Smooth muscle cell (in vitro differentiated cells): ENCODE measurements around the gene NLRP1. TPM values are rescaled to one million over a fixed set of nuclear protein-coding genes. Genes with fewer than 3 reads are reported as not detected.

Experiments
- DNase-seq: peaks from one replicate; lab custom pipeline; 2025; ENCODE audit not compliant: unreplicated experiment; lab: John Stamatoyannopoulos, UW
- H2AFZ ChIP-seq: fragments of 200-600 bp; sonication (generic); 2 replicates; pipeline ENCODE4 v1.6.0; 2016; ENCODE audit warnings: antibody characterized with exemption, low read depth, mild to moderate bottlenecking
- H3F3A ChIP-seq: fragments of 200-600 bp; sonication (generic); 2 replicates; pipeline ENCODE4 v1.6.0; 2017; ENCODE audit warnings: antibody characterized with exemption, low read depth
- H3K27ac ChIP-seq: fragments of 200-600 bp; sonication (generic); 2 replicates; pipeline ENCODE4 v1.5.1; 2016; ENCODE audit warnings: low read depth, mild to moderate bottlenecking
- H3K27me3 ChIP-seq: fragments of 200-600 bp; sonication (generic); 2 replicates; pipeline ENCODE4 v1.6.1; 2016; ENCODE audit warnings: low read depth, mild to moderate bottlenecking
- H3K36me3 ChIP-seq: fragments of 200-600 bp; sonication (generic); 2 replicates; pipeline ENCODE4 v1.5.1; 2016; ENCODE audit warnings: low read depth
- H3K4me1 ChIP-seq: fragments of 200-600 bp; sonication (generic); 2 replicates; pipeline ENCODE4 v1.5.1; 2016; ENCODE audit warnings: low read depth
- H3K4me2 ChIP-seq: fragments of 200-600 bp; sonication (generic); 2 replicates; pipeline ENCODE4 v1.6.0; 2016; ENCODE audit warnings: mild to moderate bottlenecking
- H3K4me3 ChIP-seq: fragments of 200-600 bp; sonication (generic); 2 replicates; pipeline ENCODE4 v1.5.1; 2016; ENCODE audit warnings: mild to moderate bottlenecking
- H3K79me2 ChIP-seq: fragments of 200-600 bp; sonication (generic); 2 replicates; pipeline ENCODE4 v1.6.0; 2016; ENCODE audit warnings: low read depth, mild to moderate bottlenecking
- H3K9ac ChIP-seq: fragments of 200-600 bp; sonication (generic); 2 replicates; pipeline ENCODE4 v1.6.0; 2016; ENCODE audit warnings: low read depth
- H3K9me3 ChIP-seq: fragments of 200-600 bp; sonication (generic); replicated peaks from 2 replicates; pipeline ENCODE4 v1.5.1; 2016; ENCODE audit warnings: low read depth
- H4K20me1 ChIP-seq: fragments of 200-600 bp; sonication (generic); 2 replicates; pipeline ENCODE4 v1.6.0; 2016; ENCODE audit warnings: low read depth
- CTCF ChIP-seq: fragments of 200-600 bp; sonication (generic); IDR thresholded peaks from 2 replicates; pipeline ENCODE4 v1.5.1; 2017; ENCODE audit warnings: borderline replicate concordance, mild to moderate bottlenecking, antibody characterized with exemption; ENCODE audit not compliant: insufficient read depth, poor library complexity, severe bottlenecking
- WGBS: methylation state at CpG from one replicate; pipeline ENCODE4 v1.1.7; 2016; ENCODE audit warnings: low lambda C conversion rate; 5-methylcytosine and 5-hydroxymethylcytosine counted together
- polyA plus RNA-seq: library from polyadenylated mRNA; unstranded; fragments of >200 nt; fragmentation: Nextera tagmentation; extraction: Ambion mirVana; gene quantifications from 2 replicates; pipeline ENCODE4 v1.2.1, GENCODE V29; 2016
- total RNA-seq: library from RNA; depleted of rRNA; stranded (reverse); fragments of >200 nt; gene quantifications from 2 replicates; pipeline ENCODE4 v1.2.3, GENCODE V29; 2014

Gene NLRP1
- total and polyA plus RNA-seq, 2 experiments from 2014 or later, result 47.2 to 75.7 TPM

GRCh38 chr17:5480962-5481361, 103.3 kb downstream of the NLRP1 start:
- H3F3A ChIP-seq, result no peaks in the 10 kb centered on the region
- H2AFZ ChIP-seq, result no peak overlapping the region
- H3K9me3 ChIP-seq, result no peaks in the 10 kb centered on the region
- TF ChIP-seq CTCF, result no peak
- H4K20me1 ChIP-seq, result peaks cover 16% of the 10 kb centered on the region
- peaks cover 79% of the 10 kb centered on the region for H3K79me2 ChIP-seq
- no peak overlapping the region for H3K9ac ChIP-seq
- H3K4me1 ChIP-seq, result peaks cover 7% of the 10 kb centered on the region
- no peak overlapping the region for H3K4me2 ChIP-seq
- no peak for DNase-seq
- H3K36me3 ChIP-seq, result peaks cover 23% of the 10 kb centered on the region
- H3K4me3 ChIP-seq, result no peak overlapping the region
- WGBS, result 86% methylated on average over 6 of the region's 6 CpGs
- no peak overlapping the region for H3K27ac ChIP-seq
- H3K27me3 ChIP-seq, result no peaks in the 10 kb centered on the region

GRCh38 chr17:5478992-5479391, 105.3 kb downstream of the NLRP1 start:
- H3K36me3 ChIP-seq, result peaks cover 23% of the 10 kb centered on the region
- no peak overlapping the region for H2AFZ ChIP-seq
- DNase-seq, result no peak
- 96% methylated on average over 4 of the region's 4 CpGs for WGBS
- H3K27me3 ChIP-seq, result no peaks in the 10 kb centered on the region
- peaks cover 16% of the 10 kb centered on the region for H4K20me1 ChIP-seq
- H3K79me2 ChIP-seq, result peaks cover 60% of the 10 kb centered on the region
- no peak for TF ChIP-seq CTCF
- no peak overlapping the region for H3K4me3 ChIP-seq
- H3K27ac ChIP-seq, result no peak overlapping the region
- H3K4me1 ChIP-seq, result no peaks in the 10 kb centered on the region
- no peaks in the 10 kb centered on the region for H3K9me3 ChIP-seq
- H3K4me2 ChIP-seq, result no peak overlapping the region
- no peak overlapping the region for H3K9ac ChIP-seq
- H3F3A ChIP-seq, result no peaks in the 10 kb centered on the region

GRCh38 chr17:5473906-5474305, 110.4 kb downstream of the NLRP1 start:
- no peak for TF ChIP-seq CTCF
- Histone ChIP-seq H3K9ac (no peak overlapping the region), H3K36me3 (peaks cover 27% of the 10 kb centered on the region), H3K27me3 (no peaks in the 10 kb centered on the region), H3F3A (peaks cover 16% of the 10 kb centered on the region), H2AFZ (no peak overlapping the region), H3K9me3 (no peaks in the 10 kb centered on the region), H3K79me2 (peaks cover 15% of the 10 kb centered on the region), H3K4me2 (no peak overlapping the region), H3K4me1 (no peaks in the 10 kb centered on the region), H4K20me1 (peaks cover 13% of the 10 kb centered on the region), H3K4me3 (no peak overlapping the region), H3K27ac (no peak overlapping the region)
- 100% methylated on average over 2 of the region's 2 CpGs for WGBS
- DNase-seq, result no peak

- no peak overlapping the region for H3K27ac ChIP-seq
- no peak overlapping the region for H3K9ac ChIP-seq
- no peaks in the 10 kb centered on the region for H3K27me3 ChIP-seq
- no peak for TF ChIP-seq CTCF
- H4K20me1 ChIP-seq, result peaks cover 7% of the 10 kb centered on the region
- no peak overlapping the region for H2AFZ ChIP-seq
- H3K4me2 ChIP-seq, result no peak overlapping the region
- H3K79me2 ChIP-seq, result peaks cover 4% of the 10 kb centered on the region
- H3F3A ChIP-seq, result peaks cover 16% of the 10 kb centered on the region
- DNase-seq, result no peak
- peaks cover 13% of the 10 kb centered on the region for H3K36me3 ChIP-seq
- WGBS, result 85% methylated on average over 3 of the region's 3 CpGs
- no peaks in the 10 kb centered on the region for H3K4me1 ChIP-seq
- H3K9me3 ChIP-seq, result no peaks in the 10 kb centered on the region
- H3K4me3 ChIP-seq, result no peak overlapping the region
Observed at GRCh38 chr17:5472511-5472910, 111.8 kb downstream of the NLRP1 start.
